Caco-2 (cell line): Measurements from ENCODE around the gene KLHL30. TPM values are rescaled to one million over a fixed set of nuclear protein-coding genes. Genes with fewer than 3 reads are reported as not detected.

Experiments
- BruUV-seq: library from RNA; stranded (reverse); fragments of 400-500 nt; replicated peaks from 2 replicates; lab custom pipeline; 2021; lab: Mats Ljungman, UMichigan
- CTCF ChIA-PET: fragments of 300-600 bp; sonication (Branson Sonifier 250); formaldehyde crosslinking; loops from one replicate; lab custom pipeline; 2022; ENCODE audit warnings: antibody characterized with exemption; lab: Charles Lee
- POLR2A ChIA-PET: fragments of 300-600 bp; sonication (Branson Sonifier 250); formaldehyde crosslinking; loops from one replicate; lab custom pipeline; 2022; ENCODE audit warnings: antibody characterized with exemption; lab: Charles Lee
- DNase-seq, 2 experiments: peaks; one replicate each; pipeline versions ENCODE4 v3.0.0 to v3.0.0-alpha.2; 2020 to 2022
- H3K27me3 ChIP-seq: replicated peaks from 2 replicates; pipeline ENCODE4 v1.6.0; 2011; ENCODE audit warnings: low read length; ENCODE audit not compliant: control insufficient read depth, insufficient read depth
- H3K36me3 ChIP-seq: 2 replicates; pipeline ENCODE4 v1.5.1; 2011; ENCODE audit warnings: low read length; ENCODE audit not compliant: control insufficient read depth, insufficient read depth
- H3K4me1 ChIP-seq: fragments of 250-450 bp; sonication (Bioruptor Pico); 2 replicates; pipeline ENCODE4 v1.5.1; 2020; ENCODE audit warnings: mild to moderate bottlenecking
- H3K4me3 ChIP-seq: 2 replicates; pipeline ENCODE4 v1.5.1; 2011; ENCODE audit warnings: low read depth, mild to moderate bottlenecking, control low read depth, low read length
- H3K9me3 ChIP-seq: fragments of 250-450 bp; sonication (Bioruptor Pico); 2 replicates; pipeline ENCODE4 v1.5.1; 2020; ENCODE audit warnings: mild to moderate bottlenecking, moderate library complexity
- H3K27ac Mint-ChIP-seq: one replicate; pipeline ENCODE4 v1.8.0; 2022; ENCODE audit warnings: mixed read lengths; ENCODE audit not compliant: unreplicated experiment
- H3K27me3 Mint-ChIP-seq: one replicate; pipeline ENCODE4 v1.8.0; 2022; ENCODE audit warnings: mixed read lengths; ENCODE audit not compliant: insufficient read depth, unreplicated experiment
- H3K36me3 Mint-ChIP-seq: one replicate; pipeline ENCODE4 v1.8.0; 2022; ENCODE audit warnings: mild to moderate bottlenecking, mixed read lengths; ENCODE audit not compliant: insufficient read depth, unreplicated experiment
- H3K4me1 Mint-ChIP-seq: one replicate; pipeline ENCODE4 v1.8.0; 2022; ENCODE audit warnings: low read depth, mixed read lengths; ENCODE audit not compliant: unreplicated experiment
- H3K4me3 Mint-ChIP-seq: one replicate; pipeline ENCODE4 v1.8.0; 2022; ENCODE audit warnings: mild to moderate bottlenecking, moderate library complexity, mixed read lengths; ENCODE audit not compliant: unreplicated experiment
- H3K9me3 Mint-ChIP-seq: one replicate; pipeline ENCODE4 v1.8.0; 2022; ENCODE audit warnings: mixed read lengths; ENCODE audit not compliant: unreplicated experiment
- CTCF ChIP-seq, 2 experiments: fragments of 200-600 bp in 1 of 2; IDR thresholded peaks; 1 replicate in 1 of 2; 2 replicates in 1 of 2; pipeline versions ENCODE4 v1.5.1 to v1.8.0; 2011 to 2022; ENCODE audit warnings: antibody characterized with exemption in 1 of 2, control low read depth in 1 of 2, inconsistent platforms in 1 of 2, low read depth in 1 of 2, low read length in 1 of 2, mild to moderate bottlenecking in 1 of 2, moderate library complexity in 1 of 2; ENCODE audit not compliant: insufficient read depth in 1 of 2, severe bottlenecking in 1 of 2, unreplicated experiment in 1 of 2
- intact Hi-C: fragments of 100-400 bp; cut with micrococcal nuclease; formaldehyde crosslinking; loops from one replicate; pipeline ENCODE4 v1.10.0; 2022; ENCODE audit not compliant: unreplicated experiment
- total RNA-seq: library from RNA; stranded (reverse); gene quantifications from 2 replicates; pipeline ENCODE4 v1.2.3, GENCODE V29; 2022

KLHL30 gene
- total RNA-seq, 1 experiment from 2014 or later, result 0.36 TPM

- Histone ChIP-seq H3K9me3 (no peaks in the 10 kb centered on the region), H3K36me3 (no peaks in the 10 kb centered on the region; the same call in 1 of the 2 replicates), H3K27me3 (no peaks in the 10 kb centered on the region), H3K4me3 (no peak overlapping the region), H3K4me1 (no peaks in the 10 kb centered on the region)
- no peaks in the 10 kb centered on the region for H3K27me3 Mint-ChIP-seq
- no peak overlapping the region for H3K27ac Mint-ChIP-seq
- H3K4me1 Mint-ChIP-seq, result no peaks in the 10 kb centered on the region
- no peak for TF ChIP-seq CTCF (IDR thresholded peaks at IDR 0.05; ENCODE audit: insufficient read depth in 1 of 2, low read depth in 1 of 2, low read length in 1 of 2, severe bottlenecking in 1 of 2, unreplicated experiment in 1 of 2)
- no peak for DNase-seq
- H3K9me3 Mint-ChIP-seq, result no peaks in the 10 kb centered on the region
- CTCF ChIA-PET, result no interaction called here
- H3K4me3 Mint-ChIP-seq, result no peak overlapping the region
- no TSS peak for BruUV-seq
- peaks cover 51% of the 10 kb centered on the region for H3K36me3 Mint-ChIP-seq
- POLR2A ChIA-PET, result no interaction called here
- intact Hi-C loops, result no loop called here
Measured at GRCh38 chr2:238174291-238174690, 35.8 kb downstream of the KLHL30 start.

- ChIA-PET CTCF (no interaction called here), POLR2A (no interaction called here)
- Mint-ChIP-seq H3K9me3 (no peaks in the 10 kb centered on the region), H3K4me1 (no peaks in the 10 kb centered on the region), H3K27ac (no peak overlapping the region), H3K27me3 (no peaks in the 10 kb centered on the region), H3K4me3 (no peak overlapping the region), H3K36me3 (peaks cover 52% of the 10 kb centered on the region)
- Histone ChIP-seq H3K9me3 (no peaks in the 10 kb centered on the region), H3K4me1 (no peaks in the 10 kb centered on the region), H3K27me3 (no peaks in the 10 kb centered on the region), H3K36me3 (no peaks in the 10 kb centered on the region; the same call in 1 of the 2 replicates), H3K4me3 (no peak overlapping the region)
- DNase-seq, result no peak
- no TSS peak for BruUV-seq
- intact Hi-C loops, result no loop called here
- no peak for TF ChIP-seq CTCF (IDR thresholded peaks at IDR 0.05; ENCODE audit: insufficient read depth in 1 of 2, low read depth in 1 of 2, low read length in 1 of 2, severe bottlenecking in 1 of 2, unreplicated experiment in 1 of 2)
Measured at GRCh38 chr2:238174701-238175100, 36.2 kb downstream of the KLHL30 start.

DNA sequence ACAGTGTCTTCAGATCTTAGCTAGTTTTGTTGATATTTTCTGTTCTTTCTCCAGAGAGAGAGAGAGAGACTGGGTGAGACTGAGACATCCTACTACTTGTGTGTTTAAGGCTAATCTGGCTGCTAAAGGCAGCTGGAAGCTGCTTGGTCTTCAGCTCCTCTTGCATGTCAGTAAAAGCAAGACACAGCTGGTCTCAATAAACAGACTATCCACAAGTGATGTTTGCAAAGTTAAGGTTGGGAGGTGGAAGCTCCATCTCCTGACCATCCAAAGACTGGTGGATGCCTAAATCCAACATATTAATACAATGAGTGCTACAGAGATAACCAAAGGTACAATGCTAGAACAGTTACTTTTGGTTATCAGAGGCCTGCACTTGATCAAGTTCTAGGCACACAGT is 38.1 kb downstream of the KLHL30 start:
- CTCF ChIA-PET, result no interaction called here
- DNase-seq, result no peak
- Mint-ChIP-seq H3K9me3 (no peaks in the 10 kb centered on the region), H3K4me3 (no peak overlapping the region), H3K27me3 (no peaks in the 10 kb centered on the region), H3K4me1 (no peaks in the 10 kb centered on the region), H3K27ac (no peak overlapping the region), H3K36me3 (peaks cover 47% of the 10 kb centered on the region)
- no peaks in the 10 kb centered on the region; the same call in 1 of the 2 replicates for H3K36me3 ChIP-seq
- POLR2A ChIA-PET, result no interaction called here
- no peaks in the 10 kb centered on the region for H3K27me3 ChIP-seq
- H3K4me1 ChIP-seq, result no peaks in the 10 kb centered on the region
- no peak for TF ChIP-seq CTCF (IDR thresholded peaks at IDR 0.05; ENCODE audit: insufficient read depth in 1 of 2, low read depth in 1 of 2, low read length in 1 of 2, severe bottlenecking in 1 of 2, unreplicated experiment in 1 of 2)
- no peaks in the 10 kb centered on the region for H3K9me3 ChIP-seq
- H3K4me3 ChIP-seq, result no peak overlapping the region
- intact Hi-C loops, result no loop called here
- BruUV-seq, result no TSS peak
